Muscle of leg (tissue), 11 donors: ENCODE data around the gene PCDHGC5. TPM values are rescaled to one million over a fixed set of nuclear protein-coding genes. Genes with fewer than 3 reads are reported as not detected.

ENCODE experiments used
- DNase-seq: peaks from one replicate; pipeline ENCODE4 v3.0.0; 2013
- H3K27ac ChIP-seq: one replicate; pipeline ENCODE4 v1.5.1; 2013; ENCODE audit warnings: mild to moderate bottlenecking, low read length, control low read depth
- H3K27me3 ChIP-seq: one replicate; pipeline ENCODE4 v1.6.1; 2013; ENCODE audit warnings: low read length; ENCODE audit not compliant: control insufficient read depth, insufficient read depth
- H3K36me3 ChIP-seq: one replicate; pipeline ENCODE4 v1.6.1; 2013; ENCODE audit warnings: low read length; ENCODE audit not compliant: control insufficient read depth, insufficient read depth
- H3K4me1 ChIP-seq: one replicate; pipeline ENCODE4 v1.6.1; 2013; ENCODE audit warnings: low read length; ENCODE audit not compliant: control insufficient read depth, insufficient read depth
- H3K4me3 ChIP-seq: one replicate; pipeline ENCODE4 v1.5.1; 2013; ENCODE audit warnings: low read length, control low read depth
- H3K9me3 ChIP-seq: replicated peaks from 2 replicates; pipeline ENCODE4 v1.6.1; 2013; ENCODE audit warnings: low read depth, low read length; ENCODE audit not compliant: control insufficient read depth
- WGBS: methylation state at CpG from one replicate; pipeline ENCODE4 v1.1.5; 2013; ENCODE audit warnings: missing lambda C conversion rate; ENCODE audit not compliant: insufficient coverage; 5-methylcytosine and 5-hydroxymethylcytosine counted together
- polyA plus RNA-seq, 8 donors: library from polyadenylated mRNA; unstranded; fragments of 120-200 nt; gene quantifications; one replicate each; pipeline versions ENCODE4 v1.2.1 to v1.2.3, GENCODE V29; 2013; ENCODE audit warnings: inconsistent platforms in 1 of 8, low replicate concordance in 1 of 8; ENCODE audit not compliant: insufficient read length in 8 of 8, insufficient read depth in 1 of 8
- total RNA-seq: library from RNA; stranded (reverse); fragments of 120-200 nt; gene quantifications from one replicate; pipeline ENCODE4 v1.2.4, GENCODE V29; 2013

PCDHGC5 gene
- total and polyA plus RNA-seq, 9 donors = 0.29 to 1.1 (median 0.49) TPM

- Histone ChIP-seq H3K4me3 (peak overlapping the region; percentile 92), H3K4me1 (peaks cover 43% of the 10 kb centered on the region), H3K36me3 (peaks cover 18% of the 10 kb centered on the region), H3K27me3 (peaks cover 8% of the 10 kb centered on the region), H3K27ac (peak overlapping the region; percentile 17), H3K9me3 (no peaks in the 10 kb centered on the region)
- 15% methylated on average over 9 of the region's 13 CpGs for WGBS
- DNase-seq = no peak
Observed at GRCh38 chr5:141477815-141478214, 11.1 kb upstream of the PCDHGC5 start.

- no peak for DNase-seq
- peak overlapping the region; percentile 92 for H3K4me3 ChIP-seq
- peaks cover 43% of the 10 kb centered on the region for H3K4me1 ChIP-seq
- H3K9me3 ChIP-seq = no peaks in the 10 kb centered on the region
- H3K27ac ChIP-seq = peak overlapping the region; percentile 17
- WGBS = 11% methylated on average over 17 of the region's 20 CpGs
- peaks cover 8% of the 10 kb centered on the region for H3K27me3 ChIP-seq
- peaks cover 20% of the 10 kb centered on the region for H3K36me3 ChIP-seq
Observed at GRCh38 chr5:141478321-141478945, 10.4 kb upstream of the PCDHGC5 start.

- H3K27ac ChIP-seq = no peak overlapping the region
- no peak for DNase-seq
- H3K4me1 ChIP-seq = peaks cover 51% of the 10 kb centered on the region
- H3K4me3 ChIP-seq = no peak overlapping the region
- H3K27me3 ChIP-seq = peaks cover 8% of the 10 kb centered on the region
- peaks cover 21% of the 10 kb centered on the region for H3K36me3 ChIP-seq
- no peaks in the 10 kb centered on the region for H3K9me3 ChIP-seq
Observed at GRCh38 chr5:141479776-141480175, 9.1 kb upstream of the PCDHGC5 start.

- no peak overlapping the region for H3K4me3 ChIP-seq
Observed at GRCh38 chr5:141483902-141484301, 5.0 kb upstream of the PCDHGC5 start.

GRCh38 chr5:141484310-141484640 lies 4.6 kb upstream of the PCDHGC5 start:
- Histone ChIP-seq H3K4me1 (peaks cover 51% of the 10 kb centered on the region), H3K4me3 (peak overlapping the region; percentile 39), H3K27me3 (peaks cover 4% of the 10 kb centered on the region), H3K36me3 (peaks cover 42% of the 10 kb centered on the region), H3K27ac (no peak overlapping the region), H3K9me3 (no peaks in the 10 kb centered on the region)
- DNase-seq = no peak
- no CpG with 5 or more reads among the region's 4 CpGs for WGBS

More at GRCh38 chr5:141483902-141484301, 5.0 kb upstream of the PCDHGC5 start:
- Histone ChIP-seq H3K27ac (no peak overlapping the region), H3K4me1 (peaks cover 50% of the 10 kb centered on the region), H3K27me3 (peaks cover 4% of the 10 kb centered on the region), H3K9me3 (no peaks in the 10 kb centered on the region), H3K36me3 (peaks cover 40% of the 10 kb centered on the region)
- DNase-seq = no peak
- WGBS = 61% methylated on average over 2 of the region's 3 CpGs

GRCh38 chr5:141484641-141485311 lies 4.1 kb upstream of the PCDHGC5 start, which contains the start of gene PCDHGC4:
PCDHGC4 (plus strand) TSS chr5:141485030; CDS start chr5:141485174, 144 bp downstream.
- Histone ChIP-seq H3K27ac (no peak within 1 kb of the TSS), H3K4me1 (peaks cover 50% of the 10 kb centered on the region)

GRCh38 chr5:141485321-141486055 lies 3.4 kb upstream of the PCDHGC5 start:
- Histone ChIP-seq H3K4me1 (peaks cover 44% of the 10 kb centered on the region), H3K27ac (no peak overlapping the region)
- no peak for DNase-seq

More at GRCh38 chr5:141484641-141485311, 4.1 kb upstream of the PCDHGC5 start, which contains the start of gene PCDHGC4:
- peak; percentile 55 for DNase-seq
- H3K9me3 ChIP-seq = no peaks in the 10 kb centered on the region
- H3K36me3 ChIP-seq = peaks cover 42% of the 10 kb centered on the region
- peaks cover 4% of the 10 kb centered on the region for H3K27me3 ChIP-seq
- H3K4me3 ChIP-seq = peak within 1 kb of the TSS; percentile 39
- 6% methylated on average over 29 of the region's 39 CpGs for WGBS

GRCh38 chr5:141486091-141486490 lies 2.8 kb upstream of the PCDHGC5 start:
- no peak overlapping the region for H3K27ac ChIP-seq
- DNase-seq = no peak
- H3K27me3 ChIP-seq = peaks cover 12% of the 10 kb centered on the region
- H3K4me1 ChIP-seq = peaks cover 41% of the 10 kb centered on the region
- H3K36me3 ChIP-seq = peaks cover 50% of the 10 kb centered on the region
- no peaks in the 10 kb centered on the region for H3K9me3 ChIP-seq
- 84% methylated on average over 7 of the region's 9 CpGs for WGBS
- no peak overlapping the region for H3K4me3 ChIP-seq

More at GRCh38 chr5:141485321-141486055, 3.4 kb upstream of the PCDHGC5 start:
- peak overlapping the region; percentile 39 for H3K4me3 ChIP-seq
- 34% methylated on average over 32 of the region's 38 CpGs for WGBS
- H3K36me3 ChIP-seq = peaks cover 45% of the 10 kb centered on the region
- H3K9me3 ChIP-seq = no peaks in the 10 kb centered on the region
- H3K27me3 ChIP-seq = peaks cover 7% of the 10 kb centered on the region

GRCh38 chr5:141487131-141487530 lies 1.8 kb upstream of the PCDHGC5 start:
- no peak for DNase-seq
- peaks cover 41% of the 10 kb centered on the region for H3K4me1 ChIP-seq

GRCh38 chr5:141489841-141490240 lies 960 bp downstream of the PCDHGC5 start:
- peaks cover 16% of the 10 kb centered on the region for H3K27me3 ChIP-seq
- DNase-seq = no peak
- WGBS = 88% methylated on average over 10 of the region's 10 CpGs
- H3K27ac ChIP-seq = no peak overlapping the region
- H3K4me1 ChIP-seq = peaks cover 51% of the 10 kb centered on the region
- no peaks in the 10 kb centered on the region for H3K9me3 ChIP-seq
- H3K36me3 ChIP-seq = peaks cover 60% of the 10 kb centered on the region
- no peak overlapping the region for H3K4me3 ChIP-seq

More at GRCh38 chr5:141487131-141487530, 1.8 kb upstream of the PCDHGC5 start:
- Histone ChIP-seq H3K36me3 (peaks cover 57% of the 10 kb centered on the region), H3K27me3 (peaks cover 14% of the 10 kb centered on the region), H3K27ac (no peak overlapping the region), H3K4me3 (no peak overlapping the region), H3K9me3 (no peaks in the 10 kb centered on the region)
- 80% methylated on average over 6 of the region's 7 CpGs for WGBS
